ACC112 (cell line): ENCODE data around the gene TECPR1.
"Not testable (repeated sequence)": the region's sequence is repeated elsewhere in the genome, so short reads cannot be mapped to it uniquely, and the experiment has no call there.

ENCODE experiments used
- H2AFZ ChIP-seq: fragments of 200-600 bp; sonication (generic); one replicate; pipeline ENCODE4 v1.6.0; 2017; ENCODE audit warnings: antibody characterized with exemption, low read length; ENCODE audit not compliant: unreplicated experiment
- H3K27ac ChIP-seq: fragments of 200-600 bp; sonication (generic); 2 replicates; pipeline ENCODE4 v1.5.1; 2014; ENCODE audit warnings: low read depth, mild to moderate bottlenecking, antibody characterized with exemption, low read length, moderate library complexity
- H3K27me3 ChIP-seq: fragments of 200-600 bp; sonication (generic); 2 replicates; pipeline ENCODE4 v1.6.1; 2014; ENCODE audit warnings: mild to moderate bottlenecking, antibody characterized with exemption, low read length, moderate library complexity, mixed read lengths; ENCODE audit not compliant: insufficient read depth
- H3K36me3 ChIP-seq: fragments of 200-600 bp; sonication (generic); 2 replicates; pipeline ENCODE4 v1.6.1; 2016; ENCODE audit warnings: mild to moderate bottlenecking, antibody characterized with exemption, low read length, moderate library complexity, mixed read lengths; ENCODE audit not compliant: insufficient read depth
- H3K4me1 ChIP-seq: fragments of 200-600 bp; sonication (generic); one replicate; pipeline ENCODE4 v1.6.1; 2016; ENCODE audit warnings: low read length, mixed read lengths; ENCODE audit not compliant: insufficient read depth, unreplicated experiment, control insufficient read depth
- H3K4me3 ChIP-seq: fragments of 200-600 bp; sonication (generic); 2 replicates; pipeline ENCODE4 v1.5.1; 2014; ENCODE audit warnings: mild to moderate bottlenecking, low read depth, low read length
- H3K79me2 ChIP-seq: fragments of 200-600 bp; sonication (generic); one replicate; pipeline ENCODE4 v1.6.0; 2016; ENCODE audit warnings: low read length; ENCODE audit not compliant: control insufficient read depth, unreplicated experiment, insufficient read depth

The TECPR1 gene

DNA sequence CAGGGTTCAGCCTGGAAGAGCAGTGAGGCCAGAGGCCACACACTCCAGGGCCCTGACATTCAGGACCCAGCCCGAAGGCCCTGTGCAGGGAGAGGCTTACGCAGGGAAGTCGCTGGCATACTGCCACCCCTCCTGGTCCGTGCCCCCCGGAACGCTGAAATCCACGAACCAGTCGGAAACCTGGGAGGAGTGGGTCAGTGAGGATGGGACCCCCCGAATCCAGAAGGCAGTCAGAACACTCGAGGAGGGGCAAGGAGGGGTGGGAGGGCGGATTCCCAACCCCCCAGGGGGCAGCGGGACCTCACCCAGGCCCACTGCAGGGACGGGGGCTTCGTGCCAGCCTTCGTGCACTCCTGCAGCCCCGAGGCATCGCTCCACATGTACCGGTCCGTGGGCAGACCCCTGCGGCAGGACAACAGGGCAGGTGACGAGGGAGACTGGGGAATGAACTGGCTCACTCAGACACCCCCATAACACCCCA lies 27.3 kb downstream of the TECPR1 start:
- Histone ChIP-seq H3K27ac (no peak overlapping the region), H3K4me1 (no peaks in the 10 kb centered on the region), H3K27me3 (no peaks in the 10 kb centered on the region), H2AFZ (no peak overlapping the region), H3K36me3 (no peaks in the 10 kb centered on the region), H3K4me3 (no peak overlapping the region), H3K79me2 (no peaks in the 10 kb centered on the region)

DNA sequence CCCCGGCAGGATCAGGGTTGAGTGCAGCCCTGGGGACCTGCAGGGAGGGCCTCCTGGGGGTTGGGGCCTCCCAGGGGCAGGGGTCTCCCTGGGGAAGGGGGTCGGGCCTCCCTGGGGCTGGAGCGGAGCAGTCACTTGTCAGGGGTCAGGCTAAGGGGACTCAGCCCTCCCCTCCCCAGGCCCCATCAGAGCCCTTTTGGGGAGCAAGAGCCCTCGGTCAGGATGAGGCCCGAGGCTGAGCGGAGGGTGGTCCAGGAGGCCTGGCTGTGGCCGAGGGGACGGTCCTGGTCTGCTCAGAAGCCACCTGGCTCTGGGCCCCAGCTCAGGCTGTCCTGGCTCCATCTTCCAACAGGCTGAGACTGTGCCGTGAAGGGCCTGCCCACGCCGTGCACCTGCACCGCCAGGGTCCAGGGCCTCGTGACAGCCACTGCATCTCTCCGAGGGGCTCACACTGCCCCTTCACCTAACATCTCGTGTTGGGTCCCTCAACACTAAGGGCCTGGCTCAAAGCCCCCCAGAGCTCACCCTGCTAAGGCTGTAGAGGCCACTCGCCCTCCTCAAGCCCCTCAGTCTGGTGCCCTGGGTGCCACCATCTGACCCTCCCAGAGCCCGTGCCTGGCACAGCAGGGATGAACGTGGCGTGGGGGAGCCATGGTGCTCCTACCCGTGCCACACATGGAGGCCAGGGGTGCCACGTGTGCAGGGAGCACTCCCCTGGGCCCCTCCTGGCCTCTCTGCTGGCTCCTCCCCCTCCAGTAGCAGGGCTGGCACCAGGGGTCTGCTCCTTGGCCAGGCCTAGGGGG lies 27.9 kb downstream of the TECPR1 start:
- no peaks in the 10 kb centered on the region for H3K79me2 ChIP-seq
- no peak overlapping the region for H3K4me3 ChIP-seq
- no peaks in the 10 kb centered on the region for H3K27me3 ChIP-seq
- H3K4me1 ChIP-seq: no peaks in the 10 kb centered on the region
- H3K36me3 ChIP-seq: no peaks in the 10 kb centered on the region
- no peak overlapping the region for H2AFZ ChIP-seq
- H3K27ac ChIP-seq: no peak overlapping the region

DNA sequence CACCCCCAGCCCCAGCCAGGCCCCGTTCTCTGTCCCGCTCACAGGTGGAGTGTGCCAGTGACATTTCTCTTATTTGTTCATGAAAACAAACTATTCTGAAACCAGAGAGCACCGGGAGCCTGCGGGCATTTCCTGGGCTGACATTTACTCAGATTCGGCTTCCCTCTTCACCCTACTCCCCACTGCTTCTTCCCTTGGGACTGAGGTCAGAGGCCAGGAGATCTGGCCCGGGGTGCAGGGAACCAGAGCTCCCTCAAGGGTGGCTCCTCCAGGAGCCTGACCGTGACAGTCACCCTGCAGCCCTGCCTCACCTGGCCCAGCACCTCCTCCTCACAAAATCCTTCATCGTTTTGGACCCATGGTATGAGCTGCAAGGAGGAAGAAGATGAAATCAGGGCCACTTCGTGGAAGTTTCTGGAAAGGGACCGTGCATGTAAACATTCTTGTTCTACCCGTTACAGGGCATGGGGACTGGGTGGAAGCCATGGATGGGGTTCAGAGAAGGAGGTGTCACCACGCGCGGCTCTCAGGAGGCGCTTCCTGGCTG lies 28.6 kb downstream of the TECPR1 start:
- no peaks in the 10 kb centered on the region for H3K4me1 ChIP-seq
- H3K27me3 ChIP-seq: no peaks in the 10 kb centered on the region
- no peaks in the 10 kb centered on the region for H3K79me2 ChIP-seq
- H3K4me3 ChIP-seq: no peak overlapping the region
- no peaks in the 10 kb centered on the region for H3K36me3 ChIP-seq
- H3K27ac ChIP-seq: no peak overlapping the region
- no peak overlapping the region for H2AFZ ChIP-seq

DNA sequence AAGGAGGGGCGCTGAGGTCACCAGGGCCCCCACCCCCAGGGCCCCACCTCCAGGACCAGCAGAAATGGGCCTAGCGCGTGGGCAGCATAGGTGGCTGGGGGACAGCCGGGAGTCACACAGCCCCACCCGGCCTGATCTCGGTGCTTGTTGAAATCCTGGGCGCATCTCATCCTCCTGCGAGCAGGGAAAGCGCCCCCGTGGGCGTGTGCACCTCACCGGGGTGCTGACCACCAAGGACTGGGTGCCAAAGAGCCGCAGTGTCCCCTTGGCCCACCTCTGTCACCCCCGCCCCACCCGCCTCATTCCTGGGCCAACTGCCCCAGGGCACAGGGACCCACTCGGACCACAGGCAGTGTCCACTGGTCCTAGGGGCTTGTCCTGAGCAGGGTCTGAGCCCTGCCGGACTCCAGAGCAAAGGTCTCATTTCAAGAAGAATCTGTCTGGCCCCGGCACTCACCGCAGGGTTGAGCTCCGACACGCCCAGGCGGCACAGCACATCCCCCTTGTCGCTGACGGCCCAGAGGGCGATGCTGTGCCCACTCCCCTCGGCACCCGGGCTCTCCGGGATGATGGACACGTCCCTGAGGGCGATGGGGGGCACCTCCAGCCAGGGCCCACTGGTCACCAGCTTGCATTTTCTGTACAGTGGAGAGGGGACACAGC lies 29.4 kb downstream of the TECPR1 start:
- Histone ChIP-seq H3K79me2 (no peaks in the 10 kb centered on the region), H3K4me3 (no peak overlapping the region), H3K27ac (no peak overlapping the region), H3K36me3 (no peaks in the 10 kb centered on the region), H2AFZ (no peak overlapping the region), H3K4me1 (no peaks in the 10 kb centered on the region), H3K27me3 (no peaks in the 10 kb centered on the region)

DNA sequence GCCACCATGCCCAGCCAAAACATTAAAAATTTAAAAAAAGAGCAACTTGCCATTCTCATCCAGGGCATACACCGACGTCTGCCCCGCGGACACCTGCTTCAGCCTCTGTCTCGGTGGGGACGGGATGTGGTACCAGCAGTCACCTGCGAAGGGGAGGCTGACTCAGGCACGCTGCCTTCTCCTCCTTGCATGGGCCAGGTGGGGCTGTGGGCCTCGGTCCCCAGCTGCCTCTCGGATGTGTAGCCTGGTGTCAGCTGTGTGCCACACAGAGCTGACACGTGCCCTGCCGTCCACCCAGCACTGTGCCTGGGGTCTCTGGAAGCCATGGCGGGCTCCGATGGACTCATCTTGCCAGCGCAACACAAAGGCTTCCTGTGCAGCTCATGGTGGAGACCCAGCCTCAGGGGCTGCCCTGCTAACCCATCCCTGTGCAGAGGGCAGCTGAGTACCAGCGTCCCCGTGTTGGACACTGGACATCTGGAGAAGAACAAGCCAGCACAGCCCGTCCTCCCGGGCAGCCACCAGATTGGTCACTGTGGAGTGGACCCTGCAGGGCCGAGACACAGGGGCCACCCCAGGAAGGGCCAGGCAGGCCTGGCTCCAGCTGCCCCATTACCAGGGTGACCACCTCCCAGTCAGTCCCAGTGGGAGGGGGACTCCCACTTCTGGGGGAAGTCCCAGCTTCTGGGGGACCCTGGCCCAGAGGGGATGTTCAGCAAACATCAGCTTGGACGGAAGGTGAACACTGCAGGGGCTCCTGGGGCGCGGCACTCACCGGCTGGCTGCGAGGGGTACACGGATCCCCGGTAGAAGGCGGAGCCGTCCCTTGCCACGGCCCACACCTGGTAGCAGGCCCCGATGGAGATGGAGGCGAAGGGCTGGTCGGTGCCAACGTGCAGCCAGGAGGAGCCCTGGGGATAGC lies 30.2 kb downstream of the TECPR1 start:
- Histone ChIP-seq H3K79me2 (no peaks in the 10 kb centered on the region), H3K4me3 (no peak overlapping the region), H3K4me1 (no peaks in the 10 kb centered on the region), H2AFZ (no peak overlapping the region), H3K27me3 (no peaks in the 10 kb centered on the region), H3K36me3 (no peaks in the 10 kb centered on the region), H3K27ac (no peak overlapping the region)

DNA sequence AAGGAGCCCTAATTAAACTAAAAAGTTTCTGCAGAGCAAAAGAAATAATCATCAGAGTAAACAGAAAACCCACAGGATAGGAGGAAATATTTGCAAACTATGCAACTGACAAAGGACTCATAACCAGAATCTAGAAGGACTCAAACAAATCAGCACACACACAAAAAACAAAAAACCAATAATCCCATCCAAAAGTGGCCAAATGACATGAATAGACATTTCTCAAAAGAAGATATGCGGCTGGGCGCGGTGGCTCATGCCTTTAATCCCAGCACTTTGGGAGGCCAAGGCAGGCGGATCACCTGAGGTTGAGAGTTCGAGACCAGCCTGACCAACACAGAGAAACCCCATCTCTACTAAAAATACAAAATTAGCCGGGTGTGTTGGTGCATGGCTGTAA lies 32.6 kb downstream of the TECPR1 start:
- not testable (repeated sequence) for H3K27ac ChIP-seq, H3K27me3 ChIP-seq, H2AFZ ChIP-seq, H3K4me3 ChIP-seq, H3K36me3 ChIP-seq, H3K4me1 ChIP-seq, H3K79me2 ChIP-seq

DNA sequence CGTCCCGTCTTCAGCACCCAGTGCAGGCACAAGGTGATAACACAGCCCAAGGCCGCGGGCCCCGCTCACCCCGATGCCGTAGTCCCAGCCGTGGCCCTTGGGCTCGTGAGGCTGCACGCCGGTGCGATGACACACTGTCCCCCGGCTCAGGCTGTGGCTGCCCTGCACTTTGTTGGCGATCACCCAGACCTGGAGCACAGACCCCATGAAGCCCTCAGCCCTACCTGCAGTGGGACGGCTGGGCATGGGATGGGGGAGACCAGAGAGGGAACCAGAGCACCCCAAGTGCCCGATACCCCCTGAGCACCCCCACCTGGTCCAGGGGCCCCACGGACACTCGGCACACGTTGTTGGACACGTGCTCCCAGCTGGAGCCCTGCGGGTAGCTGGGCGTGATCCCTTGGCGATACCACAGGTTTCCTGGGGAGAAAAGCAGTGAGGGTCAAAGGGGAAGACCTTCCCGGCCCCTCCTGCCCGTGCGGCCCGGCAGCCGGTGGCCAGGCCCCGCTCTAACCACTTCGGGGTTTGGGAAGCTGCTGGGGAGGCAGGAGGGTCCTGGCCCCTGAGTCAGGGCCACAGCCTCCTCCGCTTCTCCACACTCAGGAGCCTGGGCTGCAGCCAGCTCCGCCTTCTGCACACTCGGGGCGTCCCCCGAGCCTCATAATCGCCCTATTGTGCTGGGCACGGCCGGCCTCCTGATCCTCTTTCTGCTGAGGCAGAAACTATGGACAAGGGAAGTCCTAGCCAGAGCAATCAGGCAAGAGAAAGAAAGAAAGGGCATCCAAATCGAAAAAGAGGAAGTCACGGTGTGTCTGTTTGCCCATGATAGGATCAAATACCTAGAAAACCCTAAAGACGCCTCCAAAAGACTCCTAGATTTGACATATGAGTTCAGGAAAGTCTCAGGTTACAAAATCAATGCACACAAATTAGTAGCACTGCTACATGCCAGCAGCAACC lies 34.1 kb downstream of the TECPR1 start:
- no peak overlapping the region for H3K4me3 ChIP-seq
- no peaks in the 10 kb centered on the region for H3K79me2 ChIP-seq
- no peaks in the 10 kb centered on the region for H3K27me3 ChIP-seq
- no peak overlapping the region for H3K27ac ChIP-seq
- no peaks in the 10 kb centered on the region for H3K36me3 ChIP-seq
- no peak overlapping the region for H2AFZ ChIP-seq
- H3K4me1 ChIP-seq: no peaks in the 10 kb centered on the region

DNA sequence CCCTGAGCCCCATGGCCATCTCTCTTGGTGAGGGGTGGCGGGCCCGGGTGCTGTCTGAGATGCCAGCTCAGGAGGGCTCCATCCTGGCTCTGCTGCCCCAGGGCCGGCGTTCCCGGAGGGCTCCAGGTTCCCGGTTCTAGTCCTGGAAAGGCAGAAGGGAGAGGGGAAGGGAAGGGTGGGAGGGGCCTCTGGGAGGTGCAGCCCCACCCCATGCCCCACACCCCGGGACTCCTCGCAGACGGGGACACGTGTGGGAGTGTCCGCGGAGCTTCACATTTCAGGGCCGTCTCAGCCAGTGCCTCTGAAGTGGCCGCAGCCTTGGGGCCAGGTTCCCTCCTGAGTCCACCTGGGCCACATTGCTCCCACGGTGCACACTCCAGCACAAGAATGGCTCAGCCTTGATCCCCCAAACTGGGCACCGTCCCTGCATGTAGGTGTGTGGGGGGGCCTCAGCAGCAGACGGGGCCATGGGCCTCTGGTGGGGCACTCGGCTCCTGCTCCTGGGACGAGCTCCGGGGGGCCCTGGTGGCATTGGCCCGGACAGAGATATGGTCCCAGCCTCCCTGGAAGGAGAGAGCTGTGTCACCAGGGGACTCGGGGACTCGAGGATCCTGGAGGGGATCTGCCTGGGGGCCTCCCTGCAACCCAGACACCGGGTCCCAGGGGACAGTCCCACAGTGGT lies 35.0 kb downstream of the TECPR1 start:
- no peaks in the 10 kb centered on the region for H3K36me3 ChIP-seq
- no peak overlapping the region for H3K4me3 ChIP-seq
- H3K27ac ChIP-seq: no peak overlapping the region
- H3K4me1 ChIP-seq: no peaks in the 10 kb centered on the region
- H3K27me3 ChIP-seq: no peaks in the 10 kb centered on the region
- H2AFZ ChIP-seq: no peak overlapping the region
- no peaks in the 10 kb centered on the region for H3K79me2 ChIP-seq

DNA sequence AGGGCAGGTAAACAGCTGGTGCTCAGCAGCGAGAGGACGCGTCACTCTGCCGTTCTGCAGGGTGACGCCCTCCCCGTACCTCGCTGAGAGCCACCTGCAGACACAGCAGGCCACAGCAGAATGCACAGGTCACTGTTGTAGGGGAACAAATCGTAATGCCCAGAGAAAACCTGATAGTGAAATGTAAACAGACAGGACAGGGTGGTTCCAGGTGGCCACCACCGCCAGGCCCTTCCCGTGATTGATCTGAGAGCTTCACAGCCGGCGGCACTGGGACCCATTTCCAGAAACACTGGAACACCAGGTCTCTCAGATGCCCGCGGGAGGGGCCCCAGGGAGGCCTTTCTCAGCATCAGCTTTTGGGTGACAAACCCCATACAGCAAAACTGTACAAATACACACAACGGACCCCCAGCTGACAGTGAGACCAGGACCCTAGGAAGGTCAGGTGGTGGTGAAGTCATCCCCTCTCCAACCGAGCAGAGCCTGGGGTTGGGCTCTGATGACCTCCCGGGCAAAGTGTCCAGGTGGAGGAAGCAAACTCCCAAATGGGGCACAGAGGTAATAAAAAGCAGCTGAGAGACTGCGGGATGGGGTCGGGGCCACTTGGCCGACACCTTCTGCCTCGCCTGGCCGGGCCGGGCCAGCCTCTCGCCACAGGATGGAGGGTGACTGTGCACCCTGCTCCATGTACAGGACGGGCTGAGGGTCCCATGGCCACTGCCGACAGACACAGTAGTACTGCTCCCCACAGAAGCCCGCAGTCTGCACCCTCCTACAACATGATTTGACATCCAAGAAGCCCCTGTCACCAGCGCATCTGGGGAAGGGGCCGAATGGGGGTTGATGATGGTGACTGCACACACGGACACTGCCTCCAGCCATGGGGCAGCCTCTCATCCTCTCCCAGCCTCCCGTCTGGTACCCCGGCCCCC lies 36.2 kb downstream of the TECPR1 start:
- no peaks in the 10 kb centered on the region for H3K4me1 ChIP-seq
- no peaks in the 10 kb centered on the region for H3K36me3 ChIP-seq
- no peak overlapping the region for H3K4me3 ChIP-seq
- H3K79me2 ChIP-seq: no peaks in the 10 kb centered on the region
- H3K27ac ChIP-seq: no peak overlapping the region
- no peaks in the 10 kb centered on the region for H3K27me3 ChIP-seq
- H2AFZ ChIP-seq: no peak overlapping the region
